VCaP (cell line): ENCODE data around the gene SACM1L.

ENCODE experiments used
- H3K27ac ChIP-seq: fragments of 450-650 bp; 2 replicates; pipeline ENCODE4 v1.5.1; 2017
- CTCF ChIP-seq: fragments of 450-650 bp; conservative IDR thresholded peaks from 2 replicates; pipeline ENCODE4 v1.5.1; 2017; ENCODE audit warnings: mild to moderate bottlenecking, moderate library complexity

SACM1L gene

GRCh38 chr3:45700570-45701073, 11.4 kb downstream of the SACM1L start:
- TF ChIP-seq CTCF, result no peak
- H3K27ac ChIP-seq, result no peak overlapping the region

GRCh38 chr3:45701172-45701867, 12.1 kb downstream of the SACM1L start:
- no peak overlapping the region for H3K27ac ChIP-seq
- TF ChIP-seq CTCF, result no peak

GRCh38 chr3:45704301-45704943, 15.2 kb downstream of the SACM1L start:
- no peak for TF ChIP-seq CTCF
- no peak overlapping the region for H3K27ac ChIP-seq

GRCh38 chr3:45705839-45706808, 16.9 kb downstream of the SACM1L start:
- no peak for TF ChIP-seq CTCF
- no peak overlapping the region for H3K27ac ChIP-seq

GRCh38 chr3:45711931-45712330, 22.7 kb downstream of the SACM1L start:
- TF ChIP-seq CTCF, result no peak
- no peak overlapping the region for H3K27ac ChIP-seq

GRCh38 chr3:45712434-45713110, 23.4 kb downstream of the SACM1L start:
- no peak overlapping the region for H3K27ac ChIP-seq

More at GRCh38 chr3:45712434-45713110, 23.4 kb downstream of the SACM1L start:
- no peak for TF ChIP-seq CTCF
